RWPE2 (cell line): ENCODE measurements around the gene KCNB1.

Source experiments
- ATAC-seq: fragments of 200-7000 bp; cut with Tn5 transposase; 3 replicates; pipeline ENCODE4 v1.9.1; 2021; ENCODE audit warnings: low read depth
- DNase-seq: peaks from one replicate; pipeline ENCODE4 v3.0.0-alpha.2; 2020; ENCODE audit warnings: low spot score
- H3K27ac ChIP-seq: fragments of 450-650 bp; 2 replicates; pipeline ENCODE4 v1.5.1; 2017; ENCODE audit warnings: mild to moderate bottlenecking; ENCODE audit not compliant: poor library complexity, severe bottlenecking
- H3K27me3 ChIP-seq: fragments of 250-450 bp; sonication (Bioruptor Pico); 2 replicates; pipeline ENCODE4 v1.5.1; 2021; ENCODE audit warnings: mild to moderate bottlenecking, moderate library complexity; ENCODE audit not compliant: insufficient read depth, poor library complexity, severe bottlenecking
- H3K36me3 ChIP-seq: fragments of 250-450 bp; sonication (Bioruptor Pico); 2 replicates; pipeline ENCODE4 v1.5.1; 2020; ENCODE audit warnings: low read depth, mild to moderate bottlenecking, moderate library complexity
- H3K4me1 ChIP-seq: fragments of 250-450 bp; sonication (Bioruptor Pico); 2 replicates; pipeline ENCODE4 v1.5.1; 2021; ENCODE audit warnings: mild to moderate bottlenecking, moderate library complexity; ENCODE audit not compliant: insufficient read depth, poor library complexity, severe bottlenecking
- H3K4me3 ChIP-seq: fragments of 250-450 bp; sonication (Bioruptor Pico); 2 replicates; pipeline ENCODE4 v1.5.1; 2021; ENCODE audit warnings: mild to moderate bottlenecking, moderate library complexity; ENCODE audit not compliant: severe bottlenecking
- H3K9me3 ChIP-seq: fragments of 250-450 bp; sonication (Bioruptor Pico); 2 replicates; pipeline ENCODE4 v1.5.1; 2021; ENCODE audit warnings: mild to moderate bottlenecking, moderate library complexity; ENCODE audit not compliant: severe bottlenecking
- TF ChIP-seq, protein P1 (sequence below): fragments of 450-650 bp; IDR thresholded peaks from one replicate; pipeline ENCODE4 v1.5.1; 2017; ENCODE audit warnings: mild to moderate bottlenecking, moderate library complexity; ENCODE audit not compliant: poor library complexity, severe bottlenecking

The KCNB1 gene

GRCh38 chr20:49484180-49485140 is 2.0 kb upstream of the KCNB1 start:
- Histone ChIP-seq H3K27ac (no peak overlapping the region), H3K9me3 (no peaks in the 10 kb centered on the region), H3K4me1 (no peaks in the 10 kb centered on the region), H3K4me3 (peak overlapping the region; percentile 18), H3K36me3 (no peaks in the 10 kb centered on the region), H3K27me3 (peaks cover 50% of the 10 kb centered on the region)
- peak; percentile 95 for DNase-seq
- peak; percentile 92 for ATAC-seq
- TF ChIP-seq, protein P1, sequence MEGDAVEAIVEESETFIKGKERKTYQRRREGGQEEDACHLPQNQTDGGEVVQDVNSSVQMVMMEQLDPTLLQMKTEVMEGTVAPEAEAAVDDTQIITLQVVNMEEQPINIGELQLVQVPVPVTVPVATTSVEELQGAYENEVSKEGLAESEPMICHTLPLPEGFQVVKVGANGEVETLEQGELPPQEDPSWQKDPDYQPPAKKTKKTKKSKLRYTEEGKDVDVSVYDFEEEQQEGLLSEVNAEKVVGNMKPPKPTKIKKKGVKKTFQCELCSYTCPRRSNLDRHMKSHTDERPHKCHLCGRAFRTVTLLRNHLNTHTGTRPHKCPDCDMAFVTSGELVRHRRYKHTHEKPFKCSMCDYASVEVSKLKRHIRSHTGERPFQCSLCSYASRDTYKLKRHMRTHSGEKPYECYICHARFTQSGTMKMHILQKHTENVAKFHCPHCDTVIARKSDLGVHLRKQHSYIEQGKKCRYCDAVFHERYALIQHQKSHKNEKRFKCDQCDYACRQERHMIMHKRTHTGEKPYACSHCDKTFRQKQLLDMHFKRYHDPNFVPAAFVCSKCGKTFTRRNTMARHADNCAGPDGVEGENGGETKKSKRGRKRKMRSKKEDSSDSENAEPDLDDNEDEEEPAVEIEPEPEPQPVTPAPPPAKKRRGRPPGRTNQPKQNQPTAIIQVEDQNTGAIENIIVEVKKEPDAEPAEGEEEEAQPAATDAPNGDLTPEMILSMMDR = peak; percentile 100

GRCh38 chr20:49483696-49484123 is 1.2 kb upstream of the KCNB1 start:
- Histone ChIP-seq H3K36me3 (no peaks in the 10 kb centered on the region), H3K27ac (no peak overlapping the region), H3K4me1 (no peaks in the 10 kb centered on the region), H3K27me3 (peaks cover 47% of the 10 kb centered on the region), H3K9me3 (no peaks in the 10 kb centered on the region), H3K4me3 (peak overlapping the region; percentile 18)
- DNase-seq (no peak), ATAC-seq (no peak)
- TF ChIP-seq, protein P1 = no peak

GRCh38 chr20:49483018-49483695 is 689 bp upstream of the KCNB1 start:
- no peaks in the 10 kb centered on the region for H3K9me3 ChIP-seq
- H3K4me3 ChIP-seq = no peak overlapping the region
- H3K36me3 ChIP-seq = no peaks in the 10 kb centered on the region
- H3K27me3 ChIP-seq = peaks cover 45% of the 10 kb centered on the region
- TF ChIP-seq, protein P1 = no peak
- H3K4me1 ChIP-seq = no peaks in the 10 kb centered on the region
- no peak overlapping the region for H3K27ac ChIP-seq
- ATAC-seq = no peak
- no peak for DNase-seq

GRCh38 chr20:49482173-49482572 is 295 bp downstream of the KCNB1 start:
- Histone ChIP-seq H3K4me3 (no peak overlapping the region), H3K36me3 (no peaks in the 10 kb centered on the region), H3K9me3 (no peaks in the 10 kb centered on the region), H3K27me3 (peaks cover 39% of the 10 kb centered on the region), H3K4me1 (no peaks in the 10 kb centered on the region), H3K27ac (no peak overlapping the region)
- no peak for ATAC-seq
- TF ChIP-seq, protein P1 = no peak
- DNase-seq = no peak
